HCT116 (cell line): Measurements from ENCODE around the gene RGS19. TPM values are rescaled to one million over a fixed set of nuclear protein-coding genes. Genes with fewer than 3 reads are reported as not detected.

Experiments used
- ATAC-seq: fragments of 200-7000 bp; cut with Tn5 transposase; 2 replicates; pipeline ENCODE4 v1.9.1; 2020; ENCODE audit warnings: mild to moderate bottlenecking, moderate library complexity
- BruUV-seq: library from RNA; stranded (reverse); fragments of 400-500 nt; replicated peaks from 2 replicates; lab custom pipeline; 2021; lab: Mats Ljungman, UMichigan
- CTCF ChIA-PET: fragments of 300-600 bp; sonication (Branson Sonifier 250); formaldehyde crosslinking; loops from one replicate; lab custom pipeline; 2021; ENCODE audit warnings: antibody characterized with exemption; lab: Charles Lee
- POLR2A ChIA-PET: fragments of 300-600, 350-600 bp; sonication (Branson Sonifier 250); formaldehyde crosslinking; loops from one replicate; lab custom pipeline; 2021; ENCODE audit warnings: antibody characterized with exemption; lab: Charles Lee
- RAD21 ChIA-PET, 2 experiments: fragments of 300-600 bp; sonication (Branson Sonifier 250); formaldehyde crosslinking; loops; one replicate each; lab custom pipeline; 2023; ENCODE audit warnings: low total read pairs in 2 of 2; ENCODE audit not compliant: uncharacterized antibody in 2 of 2, unreplicated experiment in 2 of 2, low non-redundant PET in 1 of 2; lab: Charles Lee
- DNase-seq: peaks from one replicate; pipeline ENCODE4 v3.0.0-alpha.2; 2010; ENCODE audit warnings: low read depth, low spot score
- H2AFZ ChIP-seq: fragments of 200-600 bp; shearing (Covaris generic), sonication (generic); 2 replicates; pipeline ENCODE4 v1.6.1; 2017; ENCODE audit warnings: low read depth, mixed run types, mixed read lengths, antibody characterized with exemption, low read length; ENCODE audit not compliant: poor library complexity, severe bottlenecking
- H3K27ac ChIP-seq: 2 replicates; pipeline ENCODE4 v1.5.1; 2012; ENCODE audit warnings: low read depth, low read length
- H3K27me3 ChIP-seq: fragments of 200-600 bp; sonication (generic); 2 replicates; pipeline ENCODE4 v1.6.1; 2016; ENCODE audit warnings: mixed run types, low read length, mixed read lengths; ENCODE audit not compliant: insufficient read depth
- H3K36me3 ChIP-seq, 2 experiments: fragments of 200-500 bp in 1 of 2; fragments of 200-600 bp in 1 of 2; sonication (Bioruptor generic) in 1 of 2; sonication (generic) in 1 of 2; 2 replicates each; pipeline versions ENCODE4 v1.5.1 to v1.6.1; 2014 to 2016; ENCODE audit warnings: low read length in 2 of 2, inconsistent platforms in 1 of 2, mixed read lengths in 1 of 2, mixed run types in 1 of 2; ENCODE audit not compliant: insufficient read depth in 2 of 2, control insufficient read depth in 1 of 2
- H3K4me1 ChIP-seq, 2 experiments: fragments of 200-600 bp in 1 of 2; sonication (generic) in 1 of 2; 2 replicates each; pipeline versions ENCODE4 v1.5.1 to v1.6.1; 2012 to 2017; ENCODE audit warnings: low read length in 2 of 2, inconsistent platforms in 1 of 2, mild to moderate bottlenecking in 1 of 2, mixed read lengths in 1 of 2, mixed run types in 1 of 2, moderate library complexity in 1 of 2; ENCODE audit not compliant: insufficient read depth in 2 of 2, control insufficient read depth in 1 of 2
- H3K4me2 ChIP-seq: fragments of 200-600 bp; sonication (generic); 2 replicates; pipeline ENCODE4 v1.6.1; 2017; ENCODE audit warnings: mixed run types, low read length, mixed read lengths
- H3K4me3 ChIP-seq, 2 experiments: fragments of 200-600 bp in 1 of 2; sonication (generic) in 1 of 2; replicated peaks in 1 of 2; 2 replicates each; pipeline ENCODE4 v1.5.1; 2011 to 2016; ENCODE audit warnings: low read length in 2 of 2, control low read depth in 1 of 2, low read depth in 1 of 2, mild to moderate bottlenecking in 1 of 2, mixed read lengths in 1 of 2, mixed run types in 1 of 2
- H3K79me2 ChIP-seq: fragments of 200-600 bp; sonication (generic); 2 replicates; pipeline ENCODE4 v1.6.1; 2017; ENCODE audit warnings: mild to moderate bottlenecking, mixed run types, low read length, moderate library complexity, mixed read lengths; ENCODE audit not compliant: insufficient read depth
- H3K9ac ChIP-seq: fragments of 200-600 bp; sonication (generic); 2 replicates; pipeline ENCODE4 v1.6.1; 2016; ENCODE audit warnings: low read length, mixed read lengths
- H3K9me2 ChIP-seq: fragments of 200-600 bp; sonication (generic), shearing (Covaris generic); 2 replicates; pipeline ENCODE4 v1.6.1; 2017; ENCODE audit warnings: mixed run types, mild to moderate bottlenecking, moderate library complexity; ENCODE audit not compliant: insufficient read depth
- H3K9me3 ChIP-seq, 2 experiments: fragments of 200-500 bp in 1 of 2; fragments of 200-600 bp in 1 of 2; sonication (Bioruptor generic) in 1 of 2; sonication (generic) in 1 of 2; 2 replicates each; pipeline ENCODE4 v1.6.1; 2014 to 2017; ENCODE audit warnings: low read length in 2 of 2, mixed read lengths in 2 of 2, inconsistent platforms in 1 of 2, low read depth in 1 of 2, mild to moderate bottlenecking in 1 of 2, mixed run types in 1 of 2, moderate library complexity in 1 of 2; ENCODE audit not compliant: control insufficient read depth in 1 of 2, insufficient read depth in 1 of 2
- H4K20me1 ChIP-seq: fragments of 200-600 bp; sonication (generic), shearing (Covaris generic); 2 replicates; pipeline ENCODE4 v1.6.1; 2017; ENCODE audit warnings: mixed run types, mild to moderate bottlenecking, moderate library complexity; ENCODE audit not compliant: insufficient read depth
- EGR1 ChIP-seq: IDR thresholded peaks from 2 replicates; pipeline ENCODE4 v1.6.1; 2012; ENCODE audit warnings: low read depth
- ELF1 ChIP-seq: IDR thresholded peaks from 2 replicates; pipeline ENCODE4 v1.6.1; 2012; ENCODE audit warnings: low read depth, borderline replicate concordance
- POLR2AphosphoS5 ChIP-seq: IDR thresholded peaks from 2 replicates; pipeline ENCODE4 v1.6.1; 2011; ENCODE audit warnings: mild to moderate bottlenecking, low read depth, low read length, moderate library complexity
- SP1 ChIP-seq: IDR thresholded peaks from 2 replicates; pipeline ENCODE4 v1.6.1; 2012; ENCODE audit warnings: low read depth
- intact Hi-C: fragments of 100-400 bp; cut with micrococcal nuclease; formaldehyde crosslinking; loops from 2 replicates; pipeline ENCODE4 v1.10.0; 2022
- total RNA-seq: library from RNA; stranded (reverse); gene quantifications from one replicate; pipeline ENCODE4 v1.2.1, GENCODE V29; 2021; ENCODE audit not compliant: unreplicated experiment
- TF ChIP-seq, protein P1 (sequence below), 3 experiments: fragments of 200-600 bp in 1 of 3; sonication (generic) in 1 of 3; IDR thresholded peaks in 2 of 3; conservative IDR thresholded peaks in 1 of 3; 2 replicates each; pipeline ENCODE4 v1.5.1; 2012 to 2017; ENCODE audit warnings: low read depth in 2 of 3, low read length in 2 of 3, antibody characterized with exemption in 1 of 3, borderline replicate concordance in 1 of 3, control low read depth in 1 of 3, mild to moderate bottlenecking in 1 of 3, mixed read lengths in 1 of 3, mixed run types in 1 of 3, moderate library complexity in 1 of 3; ENCODE audit not compliant: insufficient read depth in 1 of 3

The RGS19 gene
- total RNA-seq, 1 experiment from 2014 or later, result 21.4 TPM

DNA sequence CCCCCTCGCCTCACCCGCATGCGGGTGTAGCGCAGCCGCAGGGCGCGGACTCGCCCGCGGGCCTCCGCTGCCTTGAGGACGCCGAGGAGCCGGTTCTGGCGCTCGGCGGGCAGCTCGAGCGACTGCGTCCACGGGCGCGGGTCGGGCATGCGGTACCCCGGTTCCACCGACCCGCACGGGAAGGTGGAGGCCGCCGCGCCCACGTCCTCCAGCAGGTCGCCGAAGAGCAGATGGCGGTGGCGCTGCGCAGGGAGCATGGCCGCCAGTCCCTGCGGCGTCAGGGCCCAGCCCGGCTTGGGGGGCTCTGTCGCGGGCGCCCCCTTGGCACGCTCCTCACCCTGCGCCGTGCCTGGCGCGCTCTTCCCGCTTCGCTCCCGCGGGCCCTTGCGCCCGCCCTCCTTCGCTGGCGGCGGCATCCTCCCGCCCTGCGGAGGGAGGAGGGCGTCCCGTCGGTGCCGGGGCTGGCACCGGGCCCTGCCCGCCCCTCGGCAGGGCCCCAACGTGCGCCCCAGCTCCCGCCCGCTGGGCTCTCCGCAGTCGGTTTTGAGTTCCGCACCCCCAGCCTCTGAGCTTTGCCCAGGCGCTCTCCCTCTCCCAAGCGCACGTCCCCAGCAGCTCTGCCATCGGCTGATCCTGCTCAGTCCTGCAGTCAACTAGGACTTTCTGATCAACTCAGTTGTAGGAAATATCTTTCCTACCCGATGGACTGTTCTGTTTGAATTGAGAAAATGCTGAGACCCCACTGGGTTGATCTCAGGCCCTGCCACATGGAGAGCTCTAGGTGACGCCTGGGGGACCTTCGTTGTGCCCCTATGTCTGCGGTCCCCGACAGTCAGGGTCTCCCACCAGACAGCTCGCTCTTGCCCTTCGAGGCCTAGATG is 4.7 kb upstream of the RGS19 start, which contains the start of gene LKAAEAR1 (continued):
- TF ChIP-seq POLR2AphosphoS5 (no peak), ELF1 (no peak)

DNA sequence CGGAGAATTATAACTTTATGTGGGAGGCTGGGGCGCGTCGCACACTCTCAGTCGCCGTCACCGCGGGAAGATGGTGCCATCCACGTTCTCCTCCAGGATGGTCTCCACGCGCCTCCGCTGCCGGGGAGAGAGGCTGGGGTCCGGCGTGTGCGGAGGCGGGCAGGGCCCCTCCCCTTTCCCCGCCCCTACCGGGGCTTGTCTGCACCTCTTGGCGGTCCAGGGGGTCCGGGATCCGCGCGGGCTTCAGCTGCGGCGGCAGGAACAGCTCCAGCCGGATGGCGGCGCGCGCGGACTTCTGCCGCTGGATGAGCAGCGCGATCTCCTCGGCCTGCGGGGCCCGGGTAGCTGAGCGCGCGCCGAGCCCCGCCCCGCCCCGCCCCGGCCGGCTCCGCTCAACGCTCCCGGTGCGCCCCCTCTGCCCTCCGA is 4.1 kb upstream of the RGS19 start:
- DNase-seq, result no peak

More for the DNA sequence above, 4.1 kb upstream of the RGS19 start:
- Histone ChIP-seq H3K27ac (no peak overlapping the region), H3K27me3 (no peaks in the 10 kb centered on the region), H3K9me2 (no peaks in the 10 kb centered on the region), H4K20me1 (no peaks in the 10 kb centered on the region), H3K9me3 (peaks cover 6% of the 10 kb centered on the region in 2 experiments; a peak in 2 of 4 replicates), H3K4me2 (peak overlapping the region; percentile 64), H3K36me3 (no peaks in the 10 kb centered on the region), H3K4me3 (peak overlapping the region; percentile 17 to 20; a peak in 1 of 4 replicates), H3K79me2 (peaks cover 8% of the 10 kb centered on the region; the same call in 1 of the 2 replicates), H2AFZ (no peak overlapping the region), H3K9ac (no peak overlapping the region), H3K4me1 (peaks cover 9 to 16% of the 10 kb centered on the region in 2 experiments)
- ChIA-PET CTCF (interaction anchor here (1.0 to 1.6 kb wide), 3 partner anchors 14 to 37 kb away, joined by 3 to 5 read pairs (median 4); no protein-coding TSS in a partner anchor), RAD21 (interaction anchor here in 1 of 2 experiments (0.6 kb wide), 2 partner anchors 38 to 41 kb away, joined by 3 to 4 read pairs; no protein-coding TSS in a partner anchor), POLR2A (no interaction called here)
- intact Hi-C loops, result no loop called here
- BruUV-seq, result no TSS peak
- ATAC-seq, result peak; percentile 54
- TF ChIP-seq SP1 (no peak), EGR1 (peak; percentile 61)
- TF ChIP-seq, protein P1, sequence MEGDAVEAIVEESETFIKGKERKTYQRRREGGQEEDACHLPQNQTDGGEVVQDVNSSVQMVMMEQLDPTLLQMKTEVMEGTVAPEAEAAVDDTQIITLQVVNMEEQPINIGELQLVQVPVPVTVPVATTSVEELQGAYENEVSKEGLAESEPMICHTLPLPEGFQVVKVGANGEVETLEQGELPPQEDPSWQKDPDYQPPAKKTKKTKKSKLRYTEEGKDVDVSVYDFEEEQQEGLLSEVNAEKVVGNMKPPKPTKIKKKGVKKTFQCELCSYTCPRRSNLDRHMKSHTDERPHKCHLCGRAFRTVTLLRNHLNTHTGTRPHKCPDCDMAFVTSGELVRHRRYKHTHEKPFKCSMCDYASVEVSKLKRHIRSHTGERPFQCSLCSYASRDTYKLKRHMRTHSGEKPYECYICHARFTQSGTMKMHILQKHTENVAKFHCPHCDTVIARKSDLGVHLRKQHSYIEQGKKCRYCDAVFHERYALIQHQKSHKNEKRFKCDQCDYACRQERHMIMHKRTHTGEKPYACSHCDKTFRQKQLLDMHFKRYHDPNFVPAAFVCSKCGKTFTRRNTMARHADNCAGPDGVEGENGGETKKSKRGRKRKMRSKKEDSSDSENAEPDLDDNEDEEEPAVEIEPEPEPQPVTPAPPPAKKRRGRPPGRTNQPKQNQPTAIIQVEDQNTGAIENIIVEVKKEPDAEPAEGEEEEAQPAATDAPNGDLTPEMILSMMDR (IDR thresholded peaks at IDR 0.05 in 2 of 3, conservative IDR thresholded peaks at IDR 0.05 in 1 of 3; ENCODE audit: borderline replicate concordance in 1 of 3, insufficient read depth in 1 of 3, low read depth in 2 of 3, low read length in 2 of 3), result peak in 2 of 3 experiments; percentile 34 to 37; a peak in 3 of 6 replicates
